B cell (primary cell): ENCODE data around the gene PDE6A. TPM values are rescaled to one million over a fixed set of nuclear protein-coding genes. Genes with fewer than 3 reads are reported as not detected.

Experiments used
- ATAC-seq: fragments of 200-7000 bp; cut with Tn5 transposase; one replicate; pipeline ENCODE4 v1.10.0; 2021; ENCODE audit warnings: low read depth, mild to moderate bottlenecking, moderate number of reproducible peaks, moderate library complexity
- CTCF ChIA-PET: fragments of 350-600 bp; sonication (Branson Sonifier 250); formaldehyde crosslinking; loops from one replicate; lab custom pipeline; 2021; ENCODE audit warnings: antibody characterized with exemption, inconsistent platforms; lab: Charles Lee
- POLR2A ChIA-PET: fragments of 350-600 bp; sonication (Branson Sonifier 250); formaldehyde crosslinking; loops from one replicate; lab custom pipeline; 2021; ENCODE audit warnings: antibody characterized with exemption; lab: Charles Lee
- DNase-seq: peaks from one replicate; pipeline ENCODE4 v3.0.0; 2013
- H2AFZ ChIP-seq: 2 replicates; pipeline ENCODE4 v1.6.1; 2012; ENCODE audit warnings: mild to moderate bottlenecking, low read depth, low read length; ENCODE audit not compliant: insufficient read depth, poor library complexity, severe bottlenecking
- H3K27ac ChIP-seq, 2 donors: 1 replicate in 1 of 2; 2 replicates in 1 of 2; pipeline ENCODE4 v1.5.1; 2012 to 2013; ENCODE audit warnings: low read length in 2 of 2, mild to moderate bottlenecking in 2 of 2, moderate library complexity in 1 of 2
- H3K27me3 ChIP-seq, 4 experiments: fragments of 200-600 bp in 1 of 4; sonication (generic) in 1 of 4; replicated peaks in 1 of 4; 1 replicate in 2 of 4; 2 replicates in 2 of 4; pipeline versions ENCODE4 v1.6.1 to v1.7.0; 2013 to 2016; ENCODE audit warnings: low read length in 3 of 4, mild to moderate bottlenecking in 2 of 4, mixed read lengths in 1 of 4, moderate library complexity in 1 of 4; ENCODE audit not compliant: insufficient read depth in 4 of 4, control insufficient read depth in 3 of 4; ENCODE audit errors: control extremely low read depth in 1 of 4
- H3K36me3 ChIP-seq, 2 experiments: replicated peaks in 1 of 2; 1 replicate in 1 of 2; 2 replicates in 1 of 2; pipeline versions ENCODE4 v1.6.1 to v1.7.1; 2013; ENCODE audit warnings: low read length in 1 of 2; ENCODE audit not compliant: insufficient read depth in 2 of 2, control insufficient read depth in 1 of 2; ENCODE audit errors: control extremely low read depth in 1 of 2, extremely low read depth in 1 of 2
- H3K4me1 ChIP-seq, 2 donors: fragments of 200-600 bp in 1 of 2; sonication (generic) in 1 of 2; 1 replicate in 1 of 2; 2 replicates in 1 of 2; pipeline versions ENCODE4 v1.5.1 to v1.6.1; 2013 to 2017; ENCODE audit warnings: low read length in 2 of 2; ENCODE audit not compliant: control insufficient read depth in 2 of 2, insufficient read depth in 2 of 2
- H3K4me2 ChIP-seq: replicated peaks from 2 replicates; pipeline ENCODE3; 2012; ENCODE audit warnings: mild to moderate bottlenecking, low read depth, low read length; ENCODE audit not compliant: poor library complexity, severe bottlenecking
- H3K4me3 ChIP-seq, 5 experiments: fragments of 200-600 bp in 1 of 5; sonication (generic) in 1 of 5; 1 replicate in 3 of 5; 2 replicates in 2 of 5; pipeline versions ENCODE4 v1.5.1 to v1.7.0; 2011 to 2016; ENCODE audit warnings: low read length in 4 of 5, mild to moderate bottlenecking in 4 of 5, low read depth in 2 of 5, control low read depth in 1 of 5, moderate library complexity in 1 of 5; ENCODE audit not compliant: insufficient read depth in 1 of 5; ENCODE audit errors: control extremely low read depth in 1 of 5, extremely low read depth in 1 of 5
- H3K79me2 ChIP-seq: fragments of 200-600 bp; sonication (generic); one replicate; pipeline ENCODE4 v1.6.0; 2016; ENCODE audit warnings: low read length; ENCODE audit not compliant: control insufficient read depth, insufficient read depth
- H3K9ac ChIP-seq: fragments of 200-600 bp; sonication (generic); 2 replicates; pipeline ENCODE4 v1.6.1; 2017; ENCODE audit warnings: mild to moderate bottlenecking, low read length, moderate library complexity
- H3K9me3 ChIP-seq, 3 donors: one replicate each; pipeline versions ENCODE4 v1.6.1 to v1.7.1; 2013; ENCODE audit warnings: low read length in 2 of 3; ENCODE audit not compliant: control insufficient read depth in 2 of 3, insufficient read depth in 1 of 3; ENCODE audit errors: control extremely low read depth in 1 of 3
- H4K20me1 ChIP-seq: 2 replicates; pipeline ENCODE4 v1.6.0; 2012; ENCODE audit warnings: mild to moderate bottlenecking, low read length; ENCODE audit not compliant: insufficient read depth, control insufficient read depth, poor library complexity, severe bottlenecking
- H3K27ac Mint-ChIP-seq: one replicate; pipeline ENCODE4 v1.8.0; 2021; ENCODE audit warnings: mixed read lengths
- H3K27me3 Mint-ChIP-seq: one replicate; pipeline ENCODE4 v1.8.0; 2021; ENCODE audit warnings: mixed read lengths
- H3K4me1 Mint-ChIP-seq: one replicate; pipeline ENCODE4 v1.8.0; 2021; ENCODE audit warnings: mixed read lengths
- H3K4me3 Mint-ChIP-seq: one replicate; pipeline ENCODE4 v1.8.0; 2021; ENCODE audit warnings: mixed read lengths
- H3K9me3 Mint-ChIP-seq: one replicate; pipeline ENCODE4 v1.8.0; 2022; ENCODE audit warnings: mixed read lengths; ENCODE audit not compliant: insufficient read depth
- CTCF ChIP-seq: fragments of 200-600 bp; IDR thresholded peaks from one replicate; pipeline ENCODE4 v1.8.0; 2022; ENCODE audit warnings: antibody characterized with exemption, mild to moderate bottlenecking
- EZH2 ChIP-seq: IDR thresholded peaks from 2 replicates; pipeline ENCODE4 v1.6.1; 2012; ENCODE audit warnings: borderline replicate concordance, low read depth, mild to moderate bottlenecking, moderate library complexity, low read length; ENCODE audit not compliant: insufficient read depth, poor library complexity, severe bottlenecking
- WGBS: methylation state at CpG from one replicate; pipeline ENCODE4 v1.1.5; 2013; ENCODE audit warnings: missing lambda C conversion rate; ENCODE audit not compliant: insufficient coverage; 5-methylcytosine and 5-hydroxymethylcytosine counted together
- intact Hi-C: fragments of 100-400 bp; cut with micrococcal nuclease; formaldehyde crosslinking; loops from one replicate; pipeline ENCODE4 v1.10.0; 2022
- polyA plus RNA-seq: library from polyadenylated mRNA; depleted of rRNA; stranded (reverse); fragments of >200 nt; gene quantifications from 2 replicates; pipeline ENCODE4 v1.2.3, GENCODE V29; 2012
- total RNA-seq, 2 donors: library from RNA; stranded (reverse); fragments of 120-200 nt in 1 of 2; gene quantifications; 1 replicate in 1 of 2; 2 replicates in 1 of 2; pipeline versions ENCODE4 v1.2.3 to v1.2.4, GENCODE V29; 2013 to 2022

PDE6A gene
- total and polyA plus RNA-seq, 2 donors (not counting 1 experiment from before 2014, with no cell fraction given), result not detected

- 63% methylated on average over 2 of the region's 4 CpGs for WGBS
- CTCF ChIA-PET, result interaction anchor here (1.1 to 15.8 kb wide), 3 partner anchors 9 to 135 kb away, joined by 3 to 240 read pairs (median 71); no protein-coding TSS in a partner anchor
Observed at GRCh38 chr5:149857499-149857898, 87.1 kb downstream of the PDE6A start.

GRCh38 chr5:149855366-149855765 lies 89.2 kb downstream of the PDE6A start:
- Histone ChIP-seq H2AFZ (no peak overlapping the region), H3K9ac (no peak overlapping the region), H3K4me3 (no peak overlapping the region), H3K79me2 (no peaks in the 10 kb centered on the region), H3K4me1 (no peaks in the 10 kb centered on the region), H4K20me1 (no peaks in the 10 kb centered on the region), H3K27me3 (no peaks in the 10 kb centered on the region), H3K9me3 (no peaks in the 10 kb centered on the region), H3K36me3 (no peaks in the 10 kb centered on the region), H3K4me2 (no peak overlapping the region), H3K27ac (no peak overlapping the region)
- no peak for TF ChIP-seq CTCF
- no peak for TF ChIP-seq EZH2
- 90% methylated on average over 2 of the region's 4 CpGs for WGBS
- ATAC-seq (no peak), DNase-seq (no peak)
- H3K9me3 Mint-ChIP-seq, result no peaks in the 10 kb centered on the region
- H3K4me3 Mint-ChIP-seq, result no peak overlapping the region
- CTCF ChIA-PET, result interaction anchor here (0.8 to 15.8 kb wide), 7 partner anchors 9 to 219 kb away, joined by 3 to 240 read pairs (median 10); no protein-coding TSS in a partner anchor
- no peaks in the 10 kb centered on the region for H3K4me1 Mint-ChIP-seq
- no peak overlapping the region for H3K27ac Mint-ChIP-seq
- intact Hi-C loops, result no loop called here
- POLR2A ChIA-PET, result no interaction called here
- H3K27me3 Mint-ChIP-seq, result no peaks in the 10 kb centered on the region

More at GRCh38 chr5:149857499-149857898, 87.1 kb downstream of the PDE6A start:
- intact Hi-C loops, result no loop called here
- ATAC-seq, result no peak
- H3K36me3 ChIP-seq, result no peaks in the 10 kb centered on the region
- H3K4me1 ChIP-seq, result peaks cover 8% of the 10 kb centered on the region in 2 donors
- no peak overlapping the region for H3K4me2 ChIP-seq
- no peaks in the 10 kb centered on the region for H3K27me3 ChIP-seq
- no peaks in the 10 kb centered on the region for H3K27me3 Mint-ChIP-seq
- H3K27ac Mint-ChIP-seq, result no peak overlapping the region
- TF ChIP-seq CTCF (no peak), EZH2 (no peak)
- H2AFZ ChIP-seq, result no peak overlapping the region
- POLR2A ChIA-PET, result no interaction called here
- DNase-seq, result no peak
- no peaks in the 10 kb centered on the region for H3K9me3 ChIP-seq
- no peak overlapping the region for H3K9ac ChIP-seq
- peaks cover 6% of the 10 kb centered on the region for H3K4me1 Mint-ChIP-seq
- no peak overlapping the region for H3K4me3 Mint-ChIP-seq
- no peaks in the 10 kb centered on the region for H4K20me1 ChIP-seq
- no peak overlapping the region for H3K27ac ChIP-seq
- no peak overlapping the region for H3K4me3 ChIP-seq
- H3K79me2 ChIP-seq, result no peaks in the 10 kb centered on the region
- no peaks in the 10 kb centered on the region for H3K9me3 Mint-ChIP-seq
